Measurements from ENCODE around the gene SIRT5.

The SIRT5 gene

DNA sequence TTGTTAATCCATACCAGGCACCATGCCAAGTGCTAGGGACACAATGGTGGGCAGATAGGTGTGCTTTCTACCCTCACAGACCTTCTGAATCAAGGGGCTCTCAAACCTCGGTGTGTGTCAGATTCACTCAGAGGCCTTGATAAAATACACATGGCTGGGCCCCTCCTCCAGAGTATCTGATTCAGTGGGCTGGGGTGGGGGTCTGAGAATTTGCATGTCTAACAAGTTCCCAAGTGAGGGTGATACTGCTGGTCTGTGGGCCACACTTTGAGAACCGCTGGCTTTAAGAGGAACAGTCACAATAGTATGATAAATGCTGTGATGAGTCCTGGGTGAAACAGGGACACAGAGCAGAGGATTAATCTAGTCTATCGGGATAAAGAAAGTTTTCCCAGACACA, 35.8 kb upstream of the SIRT5 start:
- DNase-seq (ENCODE audit: low read depth), result no peak
- H3K4me3 ChIP-seq (ENCODE audit: low read length), result no peak overlapping the region
- TF ChIP-seq, protein P1, sequence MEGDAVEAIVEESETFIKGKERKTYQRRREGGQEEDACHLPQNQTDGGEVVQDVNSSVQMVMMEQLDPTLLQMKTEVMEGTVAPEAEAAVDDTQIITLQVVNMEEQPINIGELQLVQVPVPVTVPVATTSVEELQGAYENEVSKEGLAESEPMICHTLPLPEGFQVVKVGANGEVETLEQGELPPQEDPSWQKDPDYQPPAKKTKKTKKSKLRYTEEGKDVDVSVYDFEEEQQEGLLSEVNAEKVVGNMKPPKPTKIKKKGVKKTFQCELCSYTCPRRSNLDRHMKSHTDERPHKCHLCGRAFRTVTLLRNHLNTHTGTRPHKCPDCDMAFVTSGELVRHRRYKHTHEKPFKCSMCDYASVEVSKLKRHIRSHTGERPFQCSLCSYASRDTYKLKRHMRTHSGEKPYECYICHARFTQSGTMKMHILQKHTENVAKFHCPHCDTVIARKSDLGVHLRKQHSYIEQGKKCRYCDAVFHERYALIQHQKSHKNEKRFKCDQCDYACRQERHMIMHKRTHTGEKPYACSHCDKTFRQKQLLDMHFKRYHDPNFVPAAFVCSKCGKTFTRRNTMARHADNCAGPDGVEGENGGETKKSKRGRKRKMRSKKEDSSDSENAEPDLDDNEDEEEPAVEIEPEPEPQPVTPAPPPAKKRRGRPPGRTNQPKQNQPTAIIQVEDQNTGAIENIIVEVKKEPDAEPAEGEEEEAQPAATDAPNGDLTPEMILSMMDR (IDR thresholded peaks at IDR 0.05; ENCODE audit: insufficient read depth, low read depth, low read length, missing control alignments), result no peak

DNA sequence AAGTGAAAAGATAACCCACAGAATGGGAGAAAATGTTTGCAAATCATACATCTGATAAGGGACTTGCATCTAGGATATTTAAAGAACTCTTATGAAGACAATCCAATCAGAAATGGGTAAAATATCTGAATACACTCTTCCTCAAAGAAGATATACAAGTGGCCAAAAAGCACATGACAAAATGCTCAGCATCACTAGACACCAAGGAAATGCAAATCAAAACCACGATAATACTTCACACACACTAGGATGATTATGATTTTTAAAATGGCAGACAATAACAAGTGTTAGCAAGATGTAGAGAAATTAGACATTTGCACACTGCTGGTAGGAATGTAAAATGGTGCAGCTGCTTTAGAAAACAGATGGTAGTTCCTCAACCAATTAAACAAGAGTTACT, 34.8 kb upstream of the SIRT5 start:
- no peak for DNase-seq (ENCODE audit: low read depth)
- TF ChIP-seq, protein P1 (IDR thresholded peaks at IDR 0.05; ENCODE audit: insufficient read depth, low read depth, low read length, missing control alignments), result no peak
- no peak overlapping the region for H3K4me3 ChIP-seq (ENCODE audit: low read length)

DNA sequence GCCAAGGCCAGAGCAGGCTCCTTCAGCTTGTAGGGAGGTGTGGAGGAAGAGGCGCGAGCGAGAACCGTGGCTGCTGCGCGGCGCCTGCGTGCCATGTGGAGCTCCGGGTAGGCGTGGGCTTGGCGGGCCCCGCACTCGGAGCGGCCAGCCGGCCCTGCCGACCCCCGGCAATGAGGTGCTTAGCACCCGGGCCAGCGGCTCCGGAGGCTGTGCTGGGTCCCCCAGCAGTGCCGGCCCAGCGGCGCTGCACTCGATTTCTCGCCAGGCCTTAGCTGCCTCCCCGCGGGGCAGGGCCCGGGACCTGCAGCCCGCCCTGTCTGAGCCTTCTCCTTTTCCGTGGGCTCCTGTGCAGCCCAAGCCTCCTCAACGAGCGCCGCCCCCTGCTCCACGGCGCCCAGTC, 32.9 kb upstream of the SIRT5 start:
- no peak for DNase-seq (ENCODE audit: low read depth)
- H3K4me3 ChIP-seq (ENCODE audit: low read length), result no peak overlapping the region
- TF ChIP-seq, protein P1 (IDR thresholded peaks at IDR 0.05; ENCODE audit: insufficient read depth, low read depth, low read length, missing control alignments), result no peak

DNA sequence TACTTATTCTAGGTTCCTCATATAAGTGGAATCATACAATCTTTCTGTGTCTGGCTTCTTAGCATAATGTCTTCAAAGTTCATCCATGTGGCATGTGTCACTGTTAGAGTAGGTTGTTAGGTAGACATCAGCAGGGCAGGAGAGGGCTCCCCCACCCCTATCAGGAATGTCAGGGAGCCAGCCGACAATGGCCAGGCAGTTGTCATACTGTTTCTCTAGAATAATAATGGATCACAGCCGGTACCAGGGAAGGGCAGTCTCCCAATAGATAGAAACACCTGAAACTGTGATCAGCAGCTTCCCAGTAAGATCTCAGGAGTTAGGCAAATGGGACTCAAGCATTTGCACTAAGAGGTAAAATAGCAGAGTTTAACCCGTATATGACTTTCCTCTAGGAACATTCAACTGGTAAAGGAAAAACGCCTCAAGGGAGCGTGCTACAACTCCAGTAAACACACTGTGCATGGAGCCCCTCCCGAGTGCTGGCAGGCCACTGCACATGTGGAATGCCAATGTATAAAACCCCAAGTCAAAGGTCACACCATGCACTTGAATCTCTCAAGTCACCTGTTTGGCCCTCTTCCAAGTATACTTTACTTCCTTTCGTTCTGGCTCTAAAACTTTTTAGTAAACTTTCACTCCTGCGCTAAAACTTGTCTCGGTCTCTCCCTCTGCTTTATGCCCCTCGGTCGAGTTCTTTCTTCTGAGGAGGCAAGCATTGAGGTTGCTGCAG, 29.8 kb upstream of the SIRT5 start:
- no peak overlapping the region for H3K4me3 ChIP-seq (ENCODE audit: low read length)
- DNase-seq (ENCODE audit: low read depth), result no peak
- TF ChIP-seq, protein P1 (IDR thresholded peaks at IDR 0.05; ENCODE audit: insufficient read depth, low read depth, low read length, missing control alignments), result no peak

DNA sequence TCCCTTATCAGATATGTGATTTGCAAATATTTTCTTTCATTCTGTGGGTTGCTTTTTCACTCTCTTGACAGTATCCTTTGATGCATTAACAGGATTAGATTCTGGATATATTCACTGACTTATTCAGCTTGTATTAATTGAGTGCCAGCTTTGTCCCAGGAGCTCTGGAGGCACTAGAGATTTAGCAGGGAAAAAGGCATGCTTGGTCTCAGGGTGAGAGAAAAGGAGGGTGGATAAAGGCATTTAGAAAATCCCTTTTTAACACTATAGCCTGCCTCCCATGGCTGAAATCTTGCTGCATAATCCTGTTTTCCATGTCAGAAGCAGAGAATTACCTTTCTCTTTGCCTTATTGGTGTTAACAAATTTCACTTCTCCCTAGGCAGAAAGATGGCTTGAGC, 28.5 kb upstream of the SIRT5 start:
- TF ChIP-seq, protein P1 (IDR thresholded peaks at IDR 0.05; ENCODE audit: insufficient read depth, low read depth, low read length, missing control alignments), result no peak
- no peak for DNase-seq (ENCODE audit: low read depth)
- H3K4me3 ChIP-seq (ENCODE audit: low read length), result no peak overlapping the region

DNA sequence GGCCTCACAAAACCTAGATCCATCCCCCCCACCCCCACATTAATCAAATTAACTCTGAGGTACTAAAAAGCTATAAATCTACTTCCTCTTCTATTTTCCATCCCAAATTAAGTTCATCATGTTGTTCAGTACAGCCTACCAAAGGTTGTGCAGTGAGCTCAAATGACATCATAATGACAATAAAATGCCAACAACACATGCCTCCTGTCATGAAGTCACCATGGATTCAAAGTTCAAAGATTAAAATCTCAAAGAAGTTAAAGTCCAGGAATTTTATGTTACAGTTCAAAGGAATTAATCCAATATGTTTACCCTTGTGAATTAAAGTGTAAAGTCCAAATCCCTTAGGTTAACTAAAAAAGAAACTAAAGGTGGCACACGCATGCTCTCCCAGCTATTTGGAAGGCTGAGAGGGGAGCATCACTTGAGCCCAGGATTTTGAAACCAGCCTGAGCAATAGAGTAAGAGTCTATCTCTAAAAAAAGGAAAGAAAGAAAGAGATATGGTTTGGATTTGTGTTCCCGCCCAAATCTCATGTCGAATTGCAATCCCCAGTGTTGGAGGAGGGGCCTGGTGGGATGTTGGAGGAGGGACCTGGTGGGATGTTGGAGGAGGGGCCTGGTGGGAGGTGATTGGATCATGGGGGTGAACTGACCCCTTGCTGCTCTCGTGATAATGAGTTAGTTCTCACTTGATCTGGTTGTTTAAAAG, 25.7 kb upstream of the SIRT5 start:
- TF ChIP-seq, protein P1 (IDR thresholded peaks at IDR 0.05; ENCODE audit: insufficient read depth, low read depth, low read length, missing control alignments), result no peak

More for the DNA sequence above, 25.7 kb upstream of the SIRT5 start:
- no peak for DNase-seq (ENCODE audit: low read depth)
- no peak overlapping the region for H3K4me3 ChIP-seq (ENCODE audit: low read length)

Data from epithelial cell of esophagus (primary cell).